Gastroesophageal sphincter (tissue), 4 donors: ENCODE data around the gene PLOD2. TPM values are rescaled to one million over a fixed set of nuclear protein-coding genes. Genes with fewer than 3 reads are reported as not detected.

Experiments
- ATAC-seq: fragments of 150-250 bp; one replicate; pipeline ENCODE4 v1.9.1; 2016; ENCODE audit warnings: mild to moderate bottlenecking, moderate library complexity
- H3K27ac ChIP-seq, 4 donors: fragments of 200-600 bp; sonication (generic) in 3 of 4; 1 replicate in 3 of 4; 2 replicates in 1 of 4; pipeline ENCODE4 v1.5.1; 2016 to 2019
- H3K27me3 ChIP-seq: fragments of 200-600 bp; sonication (generic); one replicate; pipeline ENCODE4 v1.5.1; 2019
- H3K36me3 ChIP-seq, 2 donors: fragments of 200-600 bp; sonication (generic); one replicate each; pipeline ENCODE4 v1.5.1; 2019; ENCODE audit warnings: control low read depth in 1 of 2
- H3K4me1 ChIP-seq, 3 donors: fragments of 200-600 bp; sonication (generic); 1 replicate in 2 of 3; 2 replicates in 1 of 3; pipeline ENCODE4 v1.5.1; 2016 to 2019; ENCODE audit warnings: control low read depth in 2 of 3
- H3K4me3 ChIP-seq, 2 donors: fragments of 200-600 bp; sonication (generic); one replicate each; pipeline ENCODE4 v1.5.1; 2019; ENCODE audit warnings: mild to moderate bottlenecking in 1 of 2, moderate library complexity in 1 of 2
- H3K9me3 ChIP-seq, 3 donors: fragments of 200-600 bp; sonication (generic); one replicate each; pipeline ENCODE4 v1.5.1; 2017 to 2019; ENCODE audit warnings: control low read depth in 2 of 3
- CTCF ChIP-seq, 4 experiments: fragments of 200-600 bp in 2 of 4; fragments of 450-650 bp in 2 of 4; sonication (generic) in 1 of 4; IDR thresholded peaks; one replicate each; pipeline ENCODE4 v1.5.1; 2017 to 2019; ENCODE audit warnings: antibody characterized with exemption in 4 of 4, mild to moderate bottlenecking in 2 of 4, moderate library complexity in 2 of 4
- EP300 ChIP-seq: sonication (generic); formaldehyde crosslinking; IDR thresholded peaks from one replicate; pipeline ENCODE4 v1.6.1; 2017; ENCODE audit warnings: antibody characterized with exemption, mild to moderate bottlenecking
- POLR2A ChIP-seq, 2 donors: fragments of 450-650 bp; IDR thresholded peaks; one replicate each; pipeline ENCODE4 v1.6.1; 2017; ENCODE audit warnings: antibody characterized with exemption in 2 of 2, mild to moderate bottlenecking in 2 of 2, moderate library complexity in 1 of 2
- POLR2AphosphoS5 ChIP-seq: sonication (generic); formaldehyde crosslinking; IDR thresholded peaks from one replicate; pipeline ENCODE4 v1.6.1; 2017; ENCODE audit warnings: antibody characterized with exemption
- WGBS, 2 donors: methylation state at CpG; one replicate each; pipeline ENCODE4 v1.1.5; 2018; ENCODE audit warnings: low coverage in 1 of 2; 5-methylcytosine and 5-hydroxymethylcytosine counted together
- total RNA-seq, 4 donors: library from RNA; depleted of rRNA; stranded (reverse); fragments of >200 nt; gene quantifications; one replicate each; pipeline ENCODE4 v1.1.0, GENCODE V29; 2016

Gene PLOD2
- total RNA-seq, 4 donors from 2014 or later, result 55.1 to 100 (median 89.2) TPM

DNA sequence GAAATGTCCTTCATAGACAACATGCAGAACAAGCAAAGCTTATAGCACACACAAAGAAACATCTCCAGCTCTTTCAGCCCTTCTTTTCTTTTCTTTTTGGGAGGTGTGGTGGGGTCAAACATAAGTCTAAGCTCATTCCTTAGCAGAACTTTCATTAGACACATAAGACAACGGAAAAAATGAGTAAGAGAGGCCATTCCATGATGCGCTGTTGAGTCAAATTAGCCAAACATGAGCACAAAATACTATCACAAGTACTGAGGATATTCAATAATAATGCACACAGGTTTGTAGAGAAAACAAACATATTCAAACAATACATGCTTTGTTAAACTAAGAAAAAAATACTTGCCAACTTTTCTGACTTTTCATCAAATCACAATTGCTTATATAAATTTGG is 83.0 kb downstream of the PLOD2 start:
- Histone ChIP-seq H3K4me3 (no peak overlapping the region), H3K27me3 (no peaks in the 10 kb centered on the region), H3K4me1 (peaks cover 0 to 11% (median 0%) of the 10 kb centered on the region in 3 donors), H3K27ac (no peak overlapping the region), H3K36me3 (peaks cover 0 to 14% of the 10 kb centered on the region in 2 donors), H3K9me3 (no peaks in the 10 kb centered on the region)
- WGBS, 2 donors, result 86 to 90% methylated on average over 2 of the region's 2 CpGs
- no peak for ATAC-seq
- TF ChIP-seq POLR2A (IDR thresholded peaks at IDR 0.05), result no peak
- no peak for TF ChIP-seq POLR2AphosphoS5
- TF ChIP-seq CTCF (IDR thresholded peaks at IDR 0.05), result no peak
- TF ChIP-seq EP300, result no peak

DNA sequence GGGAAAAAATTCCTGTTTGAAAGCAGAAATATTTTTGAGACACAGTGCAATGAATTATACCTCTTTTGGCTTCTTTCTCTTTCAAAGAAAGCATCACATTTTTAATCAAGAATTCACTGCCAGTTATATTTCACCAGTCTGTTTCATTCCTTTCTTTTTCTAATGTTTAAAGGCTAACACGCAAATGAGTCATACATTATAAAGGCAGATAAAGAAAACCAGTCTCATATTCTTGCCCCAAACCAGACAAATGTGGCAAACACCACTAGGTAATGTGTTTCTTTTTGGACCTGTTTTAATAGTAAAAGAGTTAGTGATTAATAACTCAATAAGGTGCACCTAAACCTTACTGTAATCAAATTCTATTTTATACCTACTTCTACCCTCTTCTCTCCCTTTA is 83.8 kb downstream of the PLOD2 start:
- H3K4me1 ChIP-seq, result peaks cover 0 to 19% (median 0%) of the 10 kb centered on the region in 3 donors
- H3K9me3 ChIP-seq, result no peaks in the 10 kb centered on the region
- WGBS, 2 donors, result 20 to 56% methylated on average over 1 of the region's 1 CpG
- no peak overlapping the region for H3K27ac ChIP-seq
- TF ChIP-seq CTCF (IDR thresholded peaks at IDR 0.05) (no peak), POLR2A (IDR thresholded peaks at IDR 0.05) (no peak), EP300 (no peak), POLR2AphosphoS5 (no peak)
- H3K4me3 ChIP-seq, result no peak overlapping the region
- ATAC-seq, result no peak
- H3K36me3 ChIP-seq, result peaks cover 0 to 14% of the 10 kb centered on the region in 2 donors
- H3K27me3 ChIP-seq, result no peaks in the 10 kb centered on the region

DNA sequence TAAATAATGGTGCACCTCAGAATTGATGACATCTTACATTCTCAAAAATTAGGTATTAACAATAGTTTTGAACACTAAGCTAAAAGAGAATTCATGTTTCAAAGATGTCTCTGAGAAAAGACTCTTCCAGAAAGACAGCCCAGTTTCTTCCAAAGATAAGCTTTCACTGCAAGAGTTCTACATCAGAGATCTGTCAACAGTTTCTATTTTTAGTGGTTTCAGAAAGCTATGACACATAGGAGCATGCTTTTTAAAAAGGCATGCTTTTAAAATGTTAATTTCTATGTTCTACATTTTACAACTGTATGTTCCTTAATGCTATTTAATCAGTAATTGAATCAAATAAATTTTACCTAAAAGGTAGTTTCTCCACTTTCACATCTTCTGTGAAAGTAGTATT is 88.2 kb downstream of the PLOD2 start:
- Histone ChIP-seq H3K27me3 (no peaks in the 10 kb centered on the region), H3K4me1 (peaks cover 0 to 27% (median 3%) of the 10 kb centered on the region in 3 donors), H3K9me3 (no peaks in the 10 kb centered on the region), H3K36me3 (peaks cover 0 to 25% of the 10 kb centered on the region in 2 donors), H3K4me3 (no peak overlapping the region), H3K27ac (peak overlapping the region in 3 of 4 donors; percentile 27 to 56 (median 33))
- peak; percentile 9 for TF ChIP-seq POLR2AphosphoS5
- no peak for TF ChIP-seq POLR2A (IDR thresholded peaks at IDR 0.05)
- no peak for TF ChIP-seq EP300
- no peak for TF ChIP-seq CTCF (IDR thresholded peaks at IDR 0.05)
- ATAC-seq, result no peak

DNA sequence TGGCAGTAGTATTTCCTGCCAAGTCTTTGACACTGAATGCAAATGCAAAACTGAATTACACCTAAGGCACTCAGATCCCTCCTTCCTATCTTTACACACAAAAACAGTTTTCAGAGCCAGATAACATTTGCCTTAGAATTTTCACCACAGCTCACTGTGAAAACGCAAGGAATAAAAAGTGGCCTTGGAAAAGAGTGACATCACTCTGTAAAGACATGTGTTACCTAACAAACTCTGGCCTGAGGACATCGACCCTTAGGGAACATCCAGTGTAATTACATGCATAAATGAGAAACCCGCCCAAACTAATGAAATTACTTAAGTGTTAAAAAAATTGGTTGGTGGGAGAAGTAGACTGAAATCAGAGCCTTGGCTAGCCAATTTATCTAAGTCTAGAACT is 88.9 kb downstream of the PLOD2 start:
- WGBS, 2 donors, result 0 to 56% methylated on average over 1 to 3 of the region's 3 CpGs
- H3K27ac ChIP-seq, result peak overlapping the region in 3 of 4 donors; percentile 18 to 33 (median 27)

More for the DNA sequence above, 88.9 kb downstream of the PLOD2 start:
- Histone ChIP-seq H3K4me1 (peaks cover 0 to 27% (median 3%) of the 10 kb centered on the region in 3 donors), H3K27me3 (no peaks in the 10 kb centered on the region), H3K9me3 (no peaks in the 10 kb centered on the region), H3K4me3 (no peak overlapping the region), H3K36me3 (peaks cover 0 to 25% of the 10 kb centered on the region in 2 donors)
- peak; percentile 54 for ATAC-seq
- no peak for TF ChIP-seq EP300
- no peak for TF ChIP-seq CTCF (IDR thresholded peaks at IDR 0.05)
- TF ChIP-seq POLR2A (IDR thresholded peaks at IDR 0.05), result no peak
- no peak for TF ChIP-seq POLR2AphosphoS5
